GM12878 (cell line): ENCODE measurements around the gene PRKRIP1. TPM values are rescaled to one million over a fixed set of nuclear protein-coding genes. Genes with fewer than 3 reads are reported as not detected.
A peak's percentile ranks its signal among the peaks of the same experiment; 100 is the strongest.

Experiments used
- ATAC-seq: fragments of 200-7000 bp; cut with Tn5 transposase; 3 replicates; pipeline ENCODE4 v1.9.1; 2020; ENCODE audit warnings: mild to moderate bottlenecking, moderate library complexity
- BruUV-seq: library from RNA; stranded (reverse); fragments of 400-500 nt; replicated peaks from 2 replicates; lab custom pipeline; 2021; lab: Mats Ljungman, UMichigan
- CTCF ChIA-PET: fragments of 300-600 bp; sonication (Branson Sonifier 250); formaldehyde crosslinking; extraction: SDS; loops from one replicate; lab custom pipeline; 2021; ENCODE audit warnings: inconsistent platforms; lab: Yijun Ruan, JAX
- POLR2A ChIA-PET: fragments of 350-600 bp; formaldehyde crosslinking; extraction: SDS; loops from one replicate; lab custom pipeline; 2021; ENCODE audit warnings: inconsistent platforms; lab: Charles Lee
- RAD21 ChIA-PET: fragments of 300-600 bp; sonication (Branson Sonifier 250); formaldehyde crosslinking; loops from one replicate; lab custom pipeline; 2023; ENCODE audit warnings: antibody characterized with exemption; ENCODE audit not compliant: unreplicated experiment; lab: Charles Lee
- SMC1A ChIA-PET: fragments of 300-600 bp; sonication (Branson Sonifier 250); formaldehyde crosslinking; loops from one replicate; lab custom pipeline; 2023; ENCODE audit not compliant: unreplicated experiment, uncharacterized antibody; lab: Charles Lee
- DNase-seq: peaks from one replicate; pipeline ENCODE4 v3.0.0-alpha.2; 2011; ENCODE audit warnings: low read depth, low spot score
- FAIRE-seq: peaks from 3 replicates; lab custom pipeline; 2011; peaks lifted over from hg19 to GRCh38; lab: Jason Lieb, UNC
- H2AFZ ChIP-seq: 2 replicates; pipeline ENCODE4 v1.6.0; 2011; ENCODE audit warnings: low read depth, low read length, control low read depth; ENCODE audit not compliant: control insufficient read depth
- H3K27ac ChIP-seq: 2 replicates; pipeline ENCODE4 v1.5.1; 2011; ENCODE audit warnings: control low read depth; ENCODE audit not compliant: control insufficient read depth, insufficient read depth
- H3K27me3 ChIP-seq, 2 experiments: replicated peaks in 1 of 2; 2 replicates each; pipeline versions ENCODE4 v1.6.0 to v1.6.1; 2011; ENCODE audit warnings: low read length in 1 of 2; ENCODE audit not compliant: control insufficient read depth in 2 of 2, insufficient read depth in 2 of 2
- H3K36me3 ChIP-seq, 2 experiments: 2 replicates each; pipeline ENCODE4 v1.5.1; 2011; ENCODE audit warnings: low read length in 1 of 2; ENCODE audit not compliant: control insufficient read depth in 2 of 2, insufficient read depth in 2 of 2
- H3K4me1 ChIP-seq: 2 replicates; pipeline ENCODE4 v1.6.1; 2011; ENCODE audit warnings: mild to moderate bottlenecking, low read length, moderate library complexity, mixed read lengths; ENCODE audit not compliant: control insufficient read depth, insufficient read depth
- H3K4me2 ChIP-seq: 2 replicates; pipeline ENCODE4 v1.6.0; 2011; ENCODE audit warnings: control low read depth; ENCODE audit not compliant: control insufficient read depth, insufficient read depth
- H3K4me3 ChIP-seq: fragments of 200-600 bp; sonication (generic); 2 replicates; pipeline ENCODE4 v1.5.1; 2016
- H3K79me2 ChIP-seq: 2 replicates; pipeline ENCODE4 v1.6.0; 2011; ENCODE audit warnings: low read length; ENCODE audit not compliant: control insufficient read depth, insufficient read depth
- H3K9ac ChIP-seq: 2 replicates; pipeline ENCODE4 v1.8.0; 2011; ENCODE audit warnings: low read length, control low read depth, mixed read lengths; ENCODE audit not compliant: control insufficient read depth, insufficient read depth
- H3K9me3 ChIP-seq: replicated peaks from 3 replicates; pipeline ENCODE4 v1.5.1; 2011; ENCODE audit warnings: mild to moderate bottlenecking, low read length; ENCODE audit not compliant: control insufficient read depth, insufficient read depth
- H4K20me1 ChIP-seq: 2 replicates; pipeline ENCODE4 v1.6.0; 2011; ENCODE audit not compliant: control insufficient read depth, insufficient read depth
- CBFB ChIP-seq: IDR thresholded peaks from 2 replicates; pipeline ENCODE4 v1.6.1; 2016; ENCODE audit warnings: antibody characterized with exemption, low read depth
- HCFC1 ChIP-seq: fragments of 150-350 bp; IDR thresholded peaks from 2 replicates; pipeline ENCODE4 v1.6.1; 2014; ENCODE audit warnings: low read length
- MTA3 ChIP-seq: IDR thresholded peaks from 2 replicates; pipeline ENCODE4 v1.6.1; 2012; ENCODE audit warnings: low read length, inconsistent platforms, borderline replicate concordance
- POLR2A ChIP-seq: IDR thresholded peaks from 2 replicates; pipeline ENCODE4 v1.6.1; 2011; ENCODE audit warnings: low read depth, mild to moderate bottlenecking, low read length
- SREBF2 ChIP-seq: IDR thresholded peaks from 2 replicates; pipeline ENCODE4 v1.6.1; 2012; ENCODE audit warnings: mild to moderate bottlenecking, low read length
- ZNF274 ChIP-seq: IDR thresholded peaks from one replicate; pipeline ENCODE4 v1.8.0; 2011; ENCODE audit not compliant: insufficient read length, insufficient read depth
- ZNF384 ChIP-seq: IDR thresholded peaks from 2 replicates; pipeline ENCODE4 v1.6.1; 2012; ENCODE audit warnings: low read depth, mild to moderate bottlenecking, low read length, improper control_type of control experiment, borderline replicate concordance
- WGBS: methylation state at CpG from one replicate; pipeline ENCODE4 v1.1.6; 2016; ENCODE audit warnings: low lambda C conversion rate; ENCODE audit not compliant: insufficient replicate concordance, insufficient coverage; ENCODE audit errors: missing lambda C conversion rate; 5-methylcytosine and 5-hydroxymethylcytosine counted together
- in situ Hi-C: fragments of 300-500 bp; cut with MboI; formaldehyde crosslinking; loops from 9 replicates; pipeline ENCODE4 v1.14.3; 2018; ENCODE audit warnings: mixed read lengths
- intact Hi-C: fragments of 100-400 bp; cut with micrococcal nuclease; formaldehyde crosslinking; loops from one replicate; pipeline ENCODE4 v1.14.2; 2022; ENCODE audit not compliant: unreplicated experiment
- polyA plus RNA-seq, 11 experiments: library from polyadenylated mRNA; depleted of rRNA in 4 of 11; unstranded in 6 of 11; stranded (reverse) in 5 of 11; fragments of >200 nt; fragmentation: Nextera tagmentation in 4 of 11; fragmentation: Illumina TruSeq in 1 of 11; extraction: Ambion mirVana in 4 of 11; extraction: Trizol in 1 of 11; gene quantifications; 1 replicate in 1 of 11; 2 replicates in 10 of 11; pipeline versions ENCODE4 v1.2.1 to v1.2.3, GENCODE V29; 2011 to 2016; ENCODE audit warnings: inconsistent platforms in 2 of 11, missing spikeins in 2 of 11, low read depth in 1 of 11
- total RNA-seq, 4 experiments: library from RNA; depleted of rRNA in 3 of 4; stranded (reverse); fragments of >200 nt in 3 of 4; fragmentation: Illumina TruSeq in 1 of 4; extraction: Trizol in 1 of 4; gene quantifications; 2 replicates each; pipeline versions ENCODE4 v1.2.1 to v1.2.3, GENCODE V29; 2013 to 2021
- TF ChIP-seq, protein P1 (sequence below): IDR thresholded peaks from 2 replicates; pipeline ENCODE4 v1.6.1; 2011; ENCODE audit warnings: borderline replicate concordance, low read depth, mild to moderate bottlenecking, moderate library complexity, low read length; ENCODE audit not compliant: insufficient read depth, poor library complexity, severe bottlenecking
- TF ChIP-seq, protein P2 (sequence below): fragments of 450-650 bp; IDR thresholded peaks from 2 replicates; pipeline ENCODE4 v1.6.1; 2017; ENCODE audit warnings: mild to moderate bottlenecking, moderate library complexity

Gene PRKRIP1
- total and polyA plus RNA-seq, 10 of the 15 experiments (the other 5 are each of a cell fraction or from before 2014, with no cell fraction given), result 17.0 to 38.4 (median 25.5) TPM

DNA sequence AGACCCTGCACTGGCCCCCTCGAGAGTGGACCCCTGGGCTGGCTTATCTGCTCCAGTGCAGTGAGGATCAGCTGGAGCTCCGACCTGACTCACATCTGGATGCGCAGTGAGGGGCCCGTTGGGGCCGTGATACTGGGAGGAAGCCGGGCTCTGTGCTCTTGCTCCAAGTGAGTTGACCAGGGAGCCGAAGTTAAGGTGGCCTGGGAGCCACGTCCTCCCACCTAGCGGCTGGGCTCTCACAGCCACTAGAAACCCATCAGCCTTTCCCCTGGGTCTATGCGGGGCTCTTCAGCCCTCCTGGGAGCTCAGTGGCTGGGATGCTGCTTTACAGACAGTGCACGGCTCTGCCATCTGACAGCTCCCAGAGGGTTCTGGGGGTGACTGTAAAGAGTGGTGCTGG is 59.4 kb downstream of the PRKRIP1 start:
- Histone ChIP-seq H3K27me3 (no peaks in the 10 kb centered on the region), H3K36me3 (peaks cover 11% of the 10 kb centered on the region in 2 experiments), H4K20me1 (no peaks in the 10 kb centered on the region), H3K4me1 (no peaks in the 10 kb centered on the region), H3K9ac (no peak overlapping the region), H3K4me2 (no peak overlapping the region), H3K79me2 (no peaks in the 10 kb centered on the region), H3K27ac (no peak overlapping the region), H3K9me3 (no peaks in the 10 kb centered on the region), H3K4me3 (no peak overlapping the region), H2AFZ (no peak overlapping the region)
- 68% methylated on average over 11 of the region's 11 CpGs for WGBS
- in situ Hi-C loops (loop anchor here (10.0 kb wide), 1 partner anchor 51 kb away; no protein-coding TSS in a partner anchor), intact Hi-C loops (no loop called here)
- ATAC-seq, result no peak
- CTCF ChIA-PET, result interaction anchor here (1.5 to 3.2 kb wide), 2 partner anchors 10 to 51 kb away, joined by 3 to 14 read pairs; no protein-coding TSS in a partner anchor
- no peak for TF ChIP-seq MTA3
- no peak for TF ChIP-seq SREBF2
- no peak for TF ChIP-seq CBFB
- TF ChIP-seq POLR2A, result 0 out of 2 replicates have a peak, but pooled peaks have one; percentile 7
- no peak for TF ChIP-seq ZNF384
- TF ChIP-seq HCFC1, result no peak
- TF ChIP-seq ZNF274, result no peak
- TF ChIP-seq, protein P1, sequence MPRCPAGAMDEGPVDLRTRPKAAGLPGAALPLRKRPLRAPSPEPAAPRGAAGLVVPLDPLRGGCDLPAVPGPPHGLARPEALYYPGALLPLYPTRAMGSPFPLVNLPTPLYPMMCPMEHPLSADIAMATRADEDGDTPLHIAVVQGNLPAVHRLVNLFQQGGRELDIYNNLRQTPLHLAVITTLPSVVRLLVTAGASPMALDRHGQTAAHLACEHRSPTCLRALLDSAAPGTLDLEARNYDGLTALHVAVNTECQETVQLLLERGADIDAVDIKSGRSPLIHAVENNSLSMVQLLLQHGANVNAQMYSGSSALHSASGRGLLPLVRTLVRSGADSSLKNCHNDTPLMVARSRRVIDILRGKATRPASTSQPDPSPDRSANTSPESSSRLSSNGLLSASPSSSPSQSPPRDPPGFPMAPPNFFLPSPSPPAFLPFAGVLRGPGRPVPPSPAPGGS, result no peak
- TF ChIP-seq, protein P2, sequence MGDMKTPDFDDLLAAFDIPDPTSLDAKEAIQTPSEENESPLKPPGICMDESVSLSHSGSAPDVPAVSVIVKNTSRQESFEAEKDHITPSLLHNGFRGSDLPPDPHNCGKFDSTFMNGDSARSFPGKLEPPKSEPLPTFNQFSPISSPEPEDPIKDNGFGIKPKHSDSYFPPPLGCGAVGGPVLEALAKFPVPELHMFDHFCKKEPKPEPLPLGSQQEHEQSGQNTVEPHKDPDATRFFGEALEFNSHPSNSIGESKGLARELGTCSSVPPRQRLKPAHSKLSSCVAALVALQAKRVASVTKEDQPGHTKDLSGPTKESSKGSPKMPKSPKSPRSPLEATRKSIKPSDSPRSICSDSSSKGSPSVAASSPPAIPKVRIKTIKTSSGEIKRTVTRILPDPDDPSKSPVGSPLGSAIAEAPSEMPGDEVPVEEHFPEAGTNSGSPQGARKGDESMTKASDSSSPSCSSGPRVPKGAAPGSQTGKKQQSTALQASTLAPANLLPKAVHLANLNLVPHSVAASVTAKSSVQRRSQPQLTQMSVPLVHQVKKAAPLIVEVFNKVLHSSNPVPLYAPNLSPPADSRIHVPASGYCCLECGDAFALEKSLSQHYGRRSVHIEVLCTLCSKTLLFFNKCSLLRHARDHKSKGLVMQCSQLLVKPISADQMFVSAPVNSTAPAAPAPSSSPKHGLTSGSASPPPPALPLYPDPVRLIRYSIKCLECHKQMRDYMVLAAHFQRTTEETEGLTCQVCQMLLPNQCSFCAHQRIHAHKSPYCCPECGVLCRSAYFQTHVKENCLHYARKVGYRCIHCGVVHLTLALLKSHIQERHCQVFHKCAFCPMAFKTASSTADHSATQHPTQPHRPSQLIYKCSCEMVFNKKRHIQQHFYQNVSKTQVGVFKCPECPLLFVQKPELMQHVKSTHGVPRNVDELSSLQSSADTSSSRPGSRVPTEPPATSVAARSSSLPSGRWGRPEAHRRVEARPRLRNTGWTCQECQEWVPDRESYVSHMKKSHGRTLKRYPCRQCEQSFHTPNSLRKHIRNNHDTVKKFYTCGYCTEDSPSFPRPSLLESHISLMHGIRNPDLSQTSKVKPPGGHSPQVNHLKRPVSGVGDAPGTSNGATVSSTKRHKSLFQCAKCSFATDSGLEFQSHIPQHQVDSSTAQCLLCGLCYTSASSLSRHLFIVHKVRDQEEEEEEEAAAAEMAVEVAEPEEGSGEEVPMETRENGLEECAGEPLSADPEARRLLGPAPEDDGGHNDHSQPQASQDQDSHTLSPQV, result no peak
- RAD21 ChIA-PET, result no interaction called here
- no peak for DNase-seq
- no peak for FAIRE-seq
- POLR2A ChIA-PET, result no interaction called here
- no TSS peak for BruUV-seq
- SMC1A ChIA-PET, result interaction anchor here (0.9 kb wide), 1 partner anchor 31 kb away, joined by 3 read pairs; no protein-coding TSS in a partner anchor
